GM12878 (cell line): Measurements from ENCODE around the gene CTSW. TPM values are rescaled to one million over a fixed set of nuclear protein-coding genes. Genes with fewer than 3 reads are reported as not detected.

ENCODE experiments used
- ASH2L ChIP-seq: fragments of 300-600, 200-600 bp; sonication (generic); IDR thresholded peaks from 2 replicates; pipeline ENCODE4 v1.6.1; 2017; ENCODE audit warnings: low read depth, mild to moderate bottlenecking, borderline replicate concordance
- HDGF ChIP-seq: fragments of 450-650 bp; IDR thresholded peaks from 2 replicates; pipeline ENCODE4 v1.6.1; 2016; ENCODE audit warnings: antibody characterized with exemption
- IKZF2 ChIP-seq, 2 experiments: fragments of 450-650 bp; IDR thresholded peaks; 2 replicates each; pipeline ENCODE4 v1.6.1; 2017; ENCODE audit warnings: mild to moderate bottlenecking in 2 of 2, moderate library complexity in 2 of 2
- LARP7 ChIP-seq: fragments of 450-650 bp; IDR thresholded peaks from 2 replicates; pipeline ENCODE4 v1.6.1; 2017; ENCODE audit warnings: mild to moderate bottlenecking
- MTA2 ChIP-seq: fragments of 450-650 bp; IDR thresholded peaks from 2 replicates; pipeline ENCODE4 v1.6.1; 2016; ENCODE audit warnings: low read depth, mild to moderate bottlenecking, moderate library complexity
- PAX5 ChIP-seq: IDR thresholded peaks from 2 replicates; pipeline ENCODE4 v1.6.1; 2011; ENCODE audit warnings: low read depth, low read length, borderline replicate concordance
- PAX8 ChIP-seq: fragments of 450-650 bp; IDR thresholded peaks from 2 replicates; pipeline ENCODE4 v1.6.1; 2017; ENCODE audit warnings: mild to moderate bottlenecking, moderate library complexity
- RAD21 ChIP-seq: IDR thresholded peaks from 2 replicates; pipeline ENCODE4 v1.6.1; 2011; ENCODE audit warnings: mild to moderate bottlenecking, low read depth, low read length, moderate library complexity; ENCODE audit not compliant: insufficient read depth
- SKIL ChIP-seq: fragments of 450-650 bp; IDR thresholded peaks from 2 replicates; pipeline ENCODE4 v1.6.1; 2017; ENCODE audit warnings: mild to moderate bottlenecking, low read depth, inconsistent platforms; ENCODE audit not compliant: poor library complexity, severe bottlenecking
- SMAD1 ChIP-seq: fragments of 450-650 bp; IDR thresholded peaks from 2 replicates; pipeline ENCODE4 v1.6.1; 2018; ENCODE audit warnings: mild to moderate bottlenecking, low read depth; ENCODE audit not compliant: partially characterized antibody
- SMAD5 ChIP-seq: IDR thresholded peaks from 2 replicates; pipeline ENCODE4 v1.6.1; 2016; ENCODE audit warnings: antibody characterized with exemption, low read depth
- TCF12 ChIP-seq: IDR thresholded peaks from 2 replicates; pipeline ENCODE4 v1.6.1; 2011; ENCODE audit warnings: low read depth, mild to moderate bottlenecking, low read length
- ZBED1 ChIP-seq: IDR thresholded peaks from 2 replicates; pipeline ENCODE4 v1.6.1; 2016; ENCODE audit warnings: borderline replicate concordance
- ZNF687 ChIP-seq: fragments of 450-650 bp; IDR thresholded peaks from 2 replicates; pipeline ENCODE4 v1.6.1; 2017; ENCODE audit warnings: mild to moderate bottlenecking, moderate library complexity
- polyA plus RNA-seq, 11 experiments: library from polyadenylated mRNA; depleted of rRNA in 4 of 11; unstranded in 6 of 11; stranded (reverse) in 5 of 11; fragments of >200 nt; fragmentation: Nextera tagmentation in 4 of 11; fragmentation: Illumina TruSeq in 1 of 11; extraction: Ambion mirVana in 4 of 11; extraction: Trizol in 1 of 11; gene quantifications; 1 replicate in 1 of 11; 2 replicates in 10 of 11; pipeline versions ENCODE4 v1.2.1 to v1.2.3, GENCODE V29; 2011 to 2016; ENCODE audit warnings: inconsistent platforms in 2 of 11, missing spikeins in 2 of 11, low read depth in 1 of 11
- total RNA-seq, 4 experiments: library from RNA; depleted of rRNA in 3 of 4; stranded (reverse); fragments of >200 nt in 3 of 4; fragmentation: Illumina TruSeq in 1 of 4; extraction: Trizol in 1 of 4; gene quantifications; 2 replicates each; pipeline versions ENCODE4 v1.2.1 to v1.2.3, GENCODE V29; 2013 to 2021
- TF ChIP-seq, protein P1 (sequence below): fragments of 450-650 bp; conservative IDR thresholded peaks from 2 replicates; pipeline ENCODE4 v1.6.1; 2017; ENCODE audit warnings: mild to moderate bottlenecking, moderate library complexity

Gene CTSW
- total and polyA plus RNA-seq, 10 of the 15 experiments (the other 5 are each of a cell fraction or from before 2014, with no cell fraction given), result 0.53 to 12.0 (median 1.7) TPM

DNA sequence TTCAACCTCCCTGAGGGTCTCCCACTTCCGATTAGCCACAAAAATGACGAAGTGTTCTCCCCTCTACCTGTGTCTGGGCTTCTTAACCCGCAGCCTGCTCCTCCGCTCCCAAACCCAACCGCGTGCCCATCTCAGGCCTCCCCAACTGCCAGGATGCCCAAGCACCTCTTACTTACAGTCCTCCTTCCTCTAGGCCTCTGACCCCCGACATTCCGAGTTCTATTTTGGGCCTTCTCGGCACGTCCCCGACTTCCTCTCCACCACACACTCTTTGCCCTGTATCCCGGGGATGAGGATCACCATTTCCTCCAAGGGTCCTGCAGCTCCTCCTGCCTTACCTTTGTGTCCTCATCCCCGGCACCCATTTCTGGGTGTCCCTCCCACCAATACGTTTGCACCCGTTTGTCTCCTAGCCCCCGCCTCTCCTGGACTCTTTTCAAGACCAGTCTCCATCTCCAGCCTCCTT, 19.8 kb upstream of the CTSW start (continued):
- 0 out of 2 replicates have a peak, but pooled peaks have one; percentile 29 for TF ChIP-seq ZBED1
- TF ChIP-seq SMAD1, result peak; percentile 87
- TF ChIP-seq, protein P1, sequence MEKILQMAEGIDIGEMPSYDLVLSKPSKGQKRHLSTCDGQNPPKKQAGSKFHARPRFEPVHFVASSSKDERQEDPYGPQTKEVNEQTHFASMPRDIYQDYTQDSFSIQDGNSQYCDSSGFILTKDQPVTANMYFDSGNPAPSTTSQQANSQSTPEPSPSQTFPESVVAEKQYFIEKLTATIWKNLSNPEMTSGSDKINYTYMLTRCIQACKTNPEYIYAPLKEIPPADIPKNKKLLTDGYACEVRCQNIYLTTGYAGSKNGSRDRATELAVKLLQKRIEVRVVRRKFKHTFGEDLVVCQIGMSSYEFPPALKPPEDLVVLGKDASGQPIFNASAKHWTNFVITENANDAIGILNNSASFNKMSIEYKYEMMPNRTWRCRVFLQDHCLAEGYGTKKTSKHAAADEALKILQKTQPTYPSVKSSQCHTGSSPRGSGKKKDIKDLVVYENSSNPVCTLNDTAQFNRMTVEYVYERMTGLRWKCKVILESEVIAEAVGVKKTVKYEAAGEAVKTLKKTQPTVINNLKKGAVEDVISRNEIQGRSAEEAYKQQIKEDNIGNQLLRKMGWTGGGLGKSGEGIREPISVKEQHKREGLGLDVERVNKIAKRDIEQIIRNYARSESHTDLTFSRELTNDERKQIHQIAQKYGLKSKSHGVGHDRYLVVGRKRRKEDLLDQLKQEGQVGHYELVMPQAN, result peak; percentile 43
- no peak for TF ChIP-seq PAX5
- no peak for TF ChIP-seq RAD21
- peak; percentile 31 for TF ChIP-seq SKIL
- no peak; the same call in 1 of the 2 replicates for TF ChIP-seq SMAD5
- TF ChIP-seq LARP7, result peak; percentile 69; the same call in 1 of the 2 replicates
- TF ChIP-seq IKZF2 (IDR thresholded peaks at IDR 0.05), result peak in 1 of 2 experiments; percentile 64; a peak in 1 of 4 replicates
- TF ChIP-seq HDGF, result peak; percentile 78; the same call in 1 of the 2 replicates
- TF ChIP-seq ZNF687, result peak; percentile 47
- TF ChIP-seq PAX8, result no peak
- no peak for TF ChIP-seq TCF12
- no peak for TF ChIP-seq ASH2L
- peak; percentile 48 for TF ChIP-seq MTA2
- TF ChIP-seq, all 136 proteins: peak for 23
